ENCODE results near the gene IL6R. TPM values are rescaled to one million over a fixed set of nuclear protein-coding genes. Genes with fewer than 3 reads are reported as not detected.
"Not testable (repeated sequence)": the region's sequence is repeated elsewhere in the genome, so short reads cannot be mapped to it uniquely, and the experiment has no call there.

Gene IL6R
- total RNA-seq, 4 donors from 2014 or later = 16.1 to 22.9 (median 20.8) TPM

DNA sequence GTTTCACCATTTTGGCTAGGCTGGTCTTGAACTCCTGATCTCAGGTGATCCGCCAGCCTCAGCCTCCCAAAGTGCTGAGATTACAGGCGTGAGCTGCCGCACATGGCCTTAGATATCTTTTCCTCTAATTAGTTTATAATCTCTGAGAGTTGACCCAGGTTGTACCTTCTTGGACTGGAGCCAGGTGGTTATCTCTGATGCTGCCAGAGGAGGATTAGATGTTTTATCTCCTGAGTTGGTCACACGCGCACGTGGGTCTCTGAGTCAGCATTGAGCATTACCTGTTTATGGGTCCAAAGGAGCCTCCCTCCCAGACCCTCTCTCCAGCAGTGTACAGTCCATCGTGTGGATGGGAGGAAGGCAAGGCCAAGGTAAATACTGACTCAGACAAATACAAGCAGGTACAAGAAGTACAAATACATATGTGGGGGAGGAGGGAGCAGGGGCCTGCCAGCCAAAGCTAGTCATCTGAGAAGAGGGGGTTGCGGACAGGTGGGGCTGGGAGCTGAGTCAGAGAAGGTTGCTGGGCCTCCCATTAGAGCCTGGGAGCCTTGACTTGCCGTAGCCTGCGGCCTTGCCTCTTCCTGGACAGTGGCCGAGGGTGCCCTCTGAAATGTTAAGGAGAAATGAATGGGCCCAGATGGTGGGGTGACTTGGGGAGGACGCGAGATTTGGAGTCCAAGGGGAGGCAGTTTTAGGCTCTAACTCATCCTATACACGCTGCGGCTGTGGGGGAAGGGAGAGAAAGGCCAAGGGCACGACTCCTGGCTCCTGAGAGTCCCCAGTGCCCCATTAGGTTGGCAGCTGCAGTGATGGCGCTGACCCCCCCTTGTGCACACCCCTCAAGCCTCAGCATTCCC lies 13.1 kb downstream of the IL6R start:
- peak overlapping the region; percentile 27 for H3K4me3 ChIP-seq
- no peaks in the 10 kb centered on the region for H3K27me3 ChIP-seq
- no peaks in the 10 kb centered on the region for H3K36me3 ChIP-seq
- no peaks in the 10 kb centered on the region for H3K9me3 ChIP-seq
- peak in 1 of 2 donors; percentile 63 for DNase-seq (ENCODE audit: low spot score in 2 of 2)
- peaks cover 87% of the 10 kb centered on the region for H3K4me1 ChIP-seq
- no peak for TF ChIP-seq EP300 (IDR thresholded peaks at IDR 0.05)
- peak overlapping the region; percentile 96 for H3K27ac ChIP-seq
- 48% methylated on average over 17 of the region's 17 CpGs for WGBS

DNA sequence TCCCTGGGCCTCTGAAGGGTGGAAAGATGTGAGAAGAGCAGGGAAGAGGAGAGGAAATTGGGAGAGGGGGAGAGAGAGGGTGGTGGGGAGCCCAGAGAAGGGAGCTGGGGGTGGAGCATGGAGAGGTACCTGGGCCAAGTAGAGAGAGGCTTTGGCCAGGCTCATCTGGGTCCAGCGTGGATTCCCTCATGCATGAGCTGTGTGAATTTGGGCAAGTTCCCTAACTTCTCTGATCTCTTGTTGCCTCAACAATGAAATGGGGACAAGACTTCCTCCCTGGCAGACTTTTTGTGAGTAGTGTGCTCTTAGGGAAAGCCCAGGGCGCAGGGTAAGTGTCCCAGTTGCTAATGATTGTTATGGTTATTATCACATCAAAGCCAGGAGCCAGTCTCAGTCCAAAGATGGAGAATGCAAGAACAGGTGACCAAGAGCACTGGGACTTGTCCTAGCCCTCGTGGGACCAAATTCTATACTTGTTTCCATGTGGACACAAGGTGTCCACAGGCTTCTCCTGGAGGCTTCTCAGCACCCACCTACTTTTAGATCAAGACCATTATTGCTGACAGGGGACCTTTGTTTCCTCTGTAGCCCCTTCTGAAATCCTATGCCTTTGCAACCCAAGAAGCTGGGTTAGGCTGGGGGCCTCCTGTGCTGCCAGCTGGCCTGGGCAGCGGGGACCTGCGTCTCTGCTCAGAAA lies 13.9 kb downstream of the IL6R start:
- DNase-seq (ENCODE audit: low spot score in 2 of 2) = no peak

DNA sequence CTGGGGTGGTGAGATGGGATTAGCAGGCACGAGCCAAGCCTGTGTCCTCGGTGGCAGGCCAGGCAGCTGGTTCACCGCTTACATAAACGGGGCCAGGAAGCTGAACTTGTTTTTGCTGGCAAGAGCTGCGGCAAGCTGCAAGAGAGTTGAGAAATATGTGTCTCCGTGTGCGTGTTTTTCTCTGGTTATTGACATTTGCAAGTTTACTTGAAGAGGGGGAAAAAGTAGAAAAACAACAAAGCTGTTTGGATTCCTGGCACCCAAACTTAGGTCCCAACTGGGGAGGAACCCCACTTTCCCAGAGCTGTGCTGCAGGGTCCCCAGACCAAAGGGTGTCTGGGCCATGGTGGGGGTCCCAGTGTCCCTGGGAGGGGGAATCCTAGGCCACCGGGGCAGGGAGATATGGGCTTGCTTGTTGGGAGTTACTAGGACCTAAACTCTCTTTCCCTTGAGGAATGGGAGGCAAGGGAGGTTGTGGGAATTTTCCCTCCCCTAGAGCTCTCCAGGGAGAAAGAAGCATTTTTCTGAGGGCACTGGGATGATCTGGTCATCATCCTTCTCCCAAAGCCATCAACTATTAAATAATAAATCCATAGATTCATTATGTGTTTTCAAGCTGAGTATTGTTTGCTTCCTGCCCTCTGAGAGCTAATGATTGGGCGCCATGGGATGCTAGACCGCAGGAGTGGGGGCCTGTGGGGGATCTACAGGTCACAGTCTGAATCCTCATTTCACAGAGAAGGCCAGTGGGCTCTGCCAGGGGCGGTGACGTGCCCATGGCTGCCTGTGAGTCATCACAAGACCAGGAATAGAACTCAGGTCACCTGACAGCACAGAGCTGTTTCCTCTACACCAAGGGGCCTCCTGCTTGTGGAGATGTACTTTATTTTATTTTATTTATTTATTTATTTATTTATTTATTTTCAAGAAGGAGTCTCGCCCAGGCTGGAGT lies 14.8 kb downstream of the IL6R start:
- H3K27ac ChIP-seq = peak overlapping the region; percentile 96
- no peaks in the 10 kb centered on the region for H3K27me3 ChIP-seq
- H3K4me1 ChIP-seq = peaks cover 90% of the 10 kb centered on the region
- 13% methylated on average over 13 of the region's 13 CpGs for WGBS
- H3K9me3 ChIP-seq = no peaks in the 10 kb centered on the region
- peak; percentile 94 to 95 for DNase-seq (ENCODE audit: low spot score in 2 of 2)
- TF ChIP-seq POLR2A (IDR thresholded peaks at IDR 0.05) (no peak), POLR2AphosphoS5 (IDR thresholded peaks at IDR 0.05) (peak in 2 of 3 donors; percentile 62 to 92)
- H3K4me3 ChIP-seq = peak overlapping the region; percentile 27
- H3K36me3 ChIP-seq = no peaks in the 10 kb centered on the region

More for the DNA sequence above, 13.9 kb downstream of the IL6R start:
- H3K27ac ChIP-seq = peak overlapping the region; percentile 96
- H3K36me3 ChIP-seq = no peaks in the 10 kb centered on the region
- peaks cover 92% of the 10 kb centered on the region for H3K4me1 ChIP-seq
- no peak for TF ChIP-seq EP300 (IDR thresholded peaks at IDR 0.05)
- TF ChIP-seq POLR2A (IDR thresholded peaks at IDR 0.05) = no peak
- TF ChIP-seq POLR2AphosphoS5 (IDR thresholded peaks at IDR 0.05) = no peak
- no peak for TF ChIP-seq CTCF (IDR thresholded peaks at IDR 0.05)
- peak overlapping the region; percentile 27 for H3K4me3 ChIP-seq
- no peaks in the 10 kb centered on the region for H3K9me3 ChIP-seq
- WGBS = 18% methylated on average over 5 of the region's 5 CpGs
- H3K27me3 ChIP-seq = no peaks in the 10 kb centered on the region

- H3K4me1 ChIP-seq = peaks cover 81% of the 10 kb centered on the region
- no peaks in the 10 kb centered on the region for H3K9me3 ChIP-seq
- 83% methylated on average over 10 of the region's 10 CpGs for WGBS
- no peak overlapping the region for H3K4me3 ChIP-seq
- TF ChIP-seq EP300 (IDR thresholded peaks at IDR 0.05) = no peak
- TF ChIP-seq CTCF (IDR thresholded peaks at IDR 0.05) = no peak
- no peaks in the 10 kb centered on the region for H3K27me3 ChIP-seq
- DNase-seq (ENCODE audit: low spot score in 2 of 2) = no peak
- H3K36me3 ChIP-seq = no peaks in the 10 kb centered on the region
- peak overlapping the region; percentile 96 for H3K27ac ChIP-seq
Measured at GRCh38 chr1:154420961-154421924, 16.1 kb downstream of the IL6R start.

- 64% methylated on average over 8 of the region's 8 CpGs for WGBS
Measured at GRCh38 chr1:154422049-154422448, 16.9 kb downstream of the IL6R start.

DNA sequence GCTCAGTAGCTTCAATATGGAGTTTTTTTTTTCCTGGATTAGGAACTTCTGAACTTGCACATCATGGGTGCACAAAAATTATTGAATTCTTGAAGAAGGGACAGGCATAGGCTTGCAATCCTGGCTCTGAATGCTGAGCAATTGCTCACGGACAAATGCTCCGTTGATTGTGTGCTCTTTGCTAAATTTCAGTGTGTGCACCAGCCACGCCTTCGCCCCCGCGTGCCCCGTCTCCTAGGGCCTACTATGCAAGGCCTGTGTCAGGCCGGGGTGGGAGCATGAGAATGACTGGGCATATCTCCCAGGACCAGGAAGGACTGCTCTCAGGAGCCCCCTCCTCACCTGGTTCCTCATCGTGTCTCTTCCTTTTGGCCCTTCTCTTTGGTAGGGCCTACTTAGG lies 17.4 kb downstream of the IL6R start:
- TF ChIP-seq POLR2A (IDR thresholded peaks at IDR 0.05) (no peak), EP300 (IDR thresholded peaks at IDR 0.05) (no peak), POLR2AphosphoS5 (IDR thresholded peaks at IDR 0.05) (no peak), CTCF (IDR thresholded peaks at IDR 0.05) (no peak)
- no peak for DNase-seq (ENCODE audit: low spot score in 2 of 2)
- Histone ChIP-seq H3K4me1 (peaks cover 82% of the 10 kb centered on the region), H3K9me3 (no peaks in the 10 kb centered on the region), H3K36me3 (no peaks in the 10 kb centered on the region), H3K27me3 (no peaks in the 10 kb centered on the region), H3K4me3 (no peak overlapping the region), H3K27ac (peak overlapping the region; percentile 96)
- 56% methylated on average over 9 of the region's 9 CpGs for WGBS

More at GRCh38 chr1:154422049-154422448, 16.9 kb downstream of the IL6R start:
- H3K27me3 ChIP-seq; H3K4me3 ChIP-seq; DNase-seq (ENCODE audit: low spot score in 2 of 2); H3K9me3 ChIP-seq; H3K36me3 ChIP-seq: not testable (repeated sequence)
- Histone ChIP-seq H3K4me1 (peaks cover 82% of the 10 kb centered on the region), H3K27ac (peak overlapping the region; percentile 96)

Data from suprapubic skin (tissue), 4 donors.